LNCAP (cell line): ENCODE results near the gene FOXF1.

Experiments used
- CTCF ChIP-seq: fragments of 450-650 bp; IDR thresholded peaks from 2 replicates; pipeline ENCODE4 v1.5.1; 2017; ENCODE audit warnings: mild to moderate bottlenecking

Gene FOXF1

GRCh38 chr16:86494039-86494564 is 16.2 kb upstream of the FOXF1 start:
- TF ChIP-seq CTCF = no peak

GRCh38 chr16:86494565-86495356 is 15.6 kb upstream of the FOXF1 start:
- TF ChIP-seq CTCF = no peak

GRCh38 chr16:86495357-86495701 is 15.0 kb upstream of the FOXF1 start:
- TF ChIP-seq CTCF = no peak

GRCh38 chr16:86495756-86496261 is 14.5 kb upstream of the FOXF1 start:
- no peak for TF ChIP-seq CTCF

- no peak for TF ChIP-seq CTCF
Observed at GRCh38 chr16:86496262-86496928, 13.9 kb upstream of the FOXF1 start.

GRCh38 chr16:86496929-86497461 is 13.3 kb upstream of the FOXF1 start:
- no peak for TF ChIP-seq CTCF

GRCh38 chr16:86497551-86498021 is 12.7 kb upstream of the FOXF1 start:
- no peak for TF ChIP-seq CTCF
